Memory B cell (primary cell): ENCODE results near the gene TOB1.

Experiments used
- ATAC-seq: fragments of 150-1000 bp; cut with Tn5 transposase; 2 replicates; pipeline ENCODE4 v1.10.0; 2021; ENCODE audit warnings: low read depth, mild to moderate bottlenecking, moderate library complexity
- DNase-seq, 2 donors: peaks; one replicate each; pipeline ENCODE4 v3.0.0; 2022; ENCODE audit warnings: low spot score in 2 of 2
- H3K27ac Mint-ChIP-seq: one replicate; pipeline ENCODE4 v1.8.0; 2022; ENCODE audit warnings: mild to moderate bottlenecking, moderate library complexity, mixed read lengths
- H3K27me3 Mint-ChIP-seq: one replicate; pipeline ENCODE4 v1.8.0; 2022; ENCODE audit warnings: mixed read lengths
- H3K36me3 Mint-ChIP-seq: one replicate; pipeline ENCODE4 v1.8.0; 2022; ENCODE audit warnings: mild to moderate bottlenecking, mixed read lengths
- H3K4me1 Mint-ChIP-seq: one replicate; pipeline ENCODE4 v1.8.0; 2022; ENCODE audit warnings: mixed read lengths
- H3K4me3 Mint-ChIP-seq: one replicate; pipeline ENCODE4 v1.8.0; 2022; ENCODE audit warnings: mild to moderate bottlenecking, moderate library complexity, mixed read lengths
- H3K9me3 Mint-ChIP-seq: one replicate; pipeline ENCODE4 v1.8.0; 2022; ENCODE audit warnings: mixed read lengths

Gene TOB1

DNA sequence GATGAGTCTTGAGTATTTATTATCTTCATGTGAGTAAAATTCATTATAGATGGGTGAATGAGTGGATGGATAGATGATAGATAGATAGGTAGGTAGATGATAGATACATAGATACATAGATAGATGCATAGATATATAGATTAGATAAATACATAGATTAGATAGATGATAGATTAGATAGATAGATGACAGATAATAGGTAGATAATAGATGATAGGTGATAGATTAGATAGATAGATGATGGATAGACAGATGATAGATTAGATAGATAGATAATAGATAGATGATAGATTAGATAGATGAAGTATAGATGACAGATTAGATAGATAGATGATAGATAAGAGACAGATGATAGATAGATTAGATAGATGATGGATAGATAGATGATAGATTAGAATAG lies 52.6 kb downstream of the TOB1 start:
- H3K27me3 Mint-ChIP-seq, result peaks cover 20% of the 10 kb centered on the region
- ATAC-seq (no peak), DNase-seq (no peak)
- peaks cover 3% of the 10 kb centered on the region for H3K36me3 Mint-ChIP-seq
- H3K9me3 Mint-ChIP-seq, result peaks cover 5% of the 10 kb centered on the region
- H3K4me1 Mint-ChIP-seq, result no peaks in the 10 kb centered on the region
- no peak overlapping the region for H3K4me3 Mint-ChIP-seq
- no peak overlapping the region for H3K27ac Mint-ChIP-seq
